Subcutaneous abdominal adipose tissue (tissue), 5 donors: ENCODE measurements around the gene PANK4.

Source experiments
- H3K27ac ChIP-seq: one replicate; pipeline ENCODE4 v1.7.0; 2013; ENCODE audit warnings: low read depth, mild to moderate bottlenecking, inconsistent platforms, low read length, moderate library complexity
- H3K27me3 ChIP-seq, 5 donors: one replicate each; pipeline ENCODE4 v1.7.0; 2013; ENCODE audit warnings: low read length in 5 of 5, inconsistent platforms in 1 of 5; ENCODE audit not compliant: control insufficient read depth in 5 of 5, insufficient read depth in 4 of 5
- H3K36me3 ChIP-seq, 5 donors: one replicate each; pipeline ENCODE4 v1.7.0; 2013; ENCODE audit warnings: low read length in 5 of 5; ENCODE audit not compliant: control insufficient read depth in 5 of 5, insufficient read depth in 5 of 5
- H3K4me1 ChIP-seq, 5 donors: one replicate each; pipeline ENCODE4 v1.7.0; 2013; ENCODE audit warnings: low read length in 5 of 5, mild to moderate bottlenecking in 3 of 5, moderate library complexity in 1 of 5; ENCODE audit not compliant: control insufficient read depth in 5 of 5, insufficient read depth in 5 of 5
- H3K4me3 ChIP-seq, 5 donors: one replicate each; pipeline ENCODE4 v1.7.0; 2013; ENCODE audit warnings: low read length in 5 of 5, low read depth in 1 of 5
- H3K9ac ChIP-seq, 5 donors: one replicate each; pipeline ENCODE4 v1.7.0; 2013; ENCODE audit warnings: low read length in 5 of 5, mild to moderate bottlenecking in 4 of 5, moderate library complexity in 3 of 5
- H3K9me3 ChIP-seq, 5 donors: one replicate each; pipeline ENCODE4 v1.7.0; 2013; ENCODE audit warnings: low read length in 5 of 5; ENCODE audit not compliant: control insufficient read depth in 5 of 5
- donor health status: healthy.
- donor health status: healthy.
- donor health status: healthy.
- donor health status: healthy.
- donor health status: healthy.

The PANK4 gene

DNA sequence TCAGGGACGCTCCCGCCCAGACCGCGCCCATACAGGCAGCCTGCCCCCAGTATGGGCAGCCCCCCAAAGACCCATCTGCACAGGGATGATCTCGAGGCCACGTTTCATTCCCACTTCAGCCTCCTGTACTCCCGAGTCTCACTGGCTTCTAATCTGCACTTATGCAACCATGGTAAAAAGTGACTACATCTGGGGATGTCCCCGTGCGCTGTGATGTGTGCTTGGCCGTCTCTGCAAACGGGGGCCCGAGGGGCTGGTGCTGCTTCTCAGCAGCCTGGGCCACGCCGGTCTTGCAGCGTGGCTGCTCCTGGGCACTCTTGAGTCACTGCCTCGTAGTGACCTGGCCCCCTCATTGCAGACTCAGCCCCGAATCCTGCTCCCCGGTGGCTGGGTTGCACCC, 67.7 kb downstream of the PANK4 start:
- Histone ChIP-seq H3K36me3 (no peaks in the 10 kb centered on the region), H3K27me3 (peaks cover 19 to 29% (median 27%) of the 10 kb centered on the region in 5 donors), H3K4me1 (peaks cover 0 to 41% (median 35%) of the 10 kb centered on the region in 5 donors), H3K27ac (no peak overlapping the region), H3K9me3 (no peaks in the 10 kb centered on the region), H3K9ac (no peak overlapping the region), H3K4me3 (no peak overlapping the region)
